Mesothelial cell of epicardium (in vitro differentiated cells): Measurements from ENCODE around the gene XPNPEP1. TPM values are rescaled to one million over a fixed set of nuclear protein-coding genes. Genes with fewer than 3 reads are reported as not detected.

Experiments used
- DNase-seq, 2 experiments: peaks; one replicate each; pipeline ENCODE4 v3.0.0; 2021; ENCODE audit warnings: low spot score in 2 of 2; ENCODE audit not compliant: unreplicated experiment in 2 of 2
- H3K27ac Mint-ChIP-seq: 2 replicates; pipeline ENCODE4 v1.8.0; 2021; ENCODE audit warnings: mixed read lengths
- H3K27me3 Mint-ChIP-seq: 2 replicates; pipeline ENCODE4 v1.8.0; 2021; ENCODE audit warnings: low read depth, mixed read lengths
- H3K36me3 Mint-ChIP-seq: 2 replicates; pipeline ENCODE4 v1.8.0; 2021; ENCODE audit warnings: mixed read lengths
- H3K4me1 Mint-ChIP-seq: 2 replicates; pipeline ENCODE4 v1.8.0; 2021; ENCODE audit warnings: mixed read lengths
- H3K4me3 Mint-ChIP-seq: 2 replicates; pipeline ENCODE4 v1.8.0; 2021; ENCODE audit warnings: mild to moderate bottlenecking, moderate library complexity, mixed read lengths
- H3K9me3 Mint-ChIP-seq: 2 replicates; pipeline ENCODE4 v1.8.0; 2021; ENCODE audit warnings: mixed read lengths
- total RNA-seq: library from RNA; stranded (reverse); gene quantifications from 3 replicates; pipeline ENCODE4 v1.2.1, GENCODE V29; 2021
- TF ChIP-seq, protein P1 (sequence below): fragments of 200-600 bp; sonication (generic); IDR thresholded peaks from one replicate; pipeline ENCODE4 v1.5.0; 2021; ENCODE audit warnings: antibody characterized with exemption; ENCODE audit not compliant: unreplicated experiment

Gene XPNPEP1
- total RNA-seq, 1 donor from 2014 or later, result 87.7 TPM

DNA sequence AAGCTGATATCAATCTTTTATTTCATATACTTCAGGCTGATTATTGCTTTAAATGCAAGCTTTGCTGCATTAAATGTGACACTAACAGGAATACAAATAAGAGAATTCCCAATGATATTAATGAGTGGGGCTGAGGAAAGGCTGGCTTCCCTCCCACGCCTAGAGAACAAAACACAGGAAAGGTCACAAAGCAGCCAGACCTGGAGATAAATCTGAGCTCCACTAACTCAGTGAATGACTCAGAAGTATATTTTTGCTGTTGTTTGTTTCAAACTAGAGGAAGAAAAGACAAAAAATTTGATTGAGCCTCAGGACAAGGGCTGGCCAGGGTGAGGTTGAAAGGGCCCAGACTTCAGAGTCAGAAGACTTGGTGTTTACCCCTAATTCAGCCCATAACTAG, 88.1 kb downstream of the XPNPEP1 start:
- no peaks in the 10 kb centered on the region for H3K36me3 Mint-ChIP-seq
- H3K4me1 Mint-ChIP-seq, result peaks cover 2% of the 10 kb centered on the region
- DNase-seq, result no peak
- H3K27ac Mint-ChIP-seq, result no peak overlapping the region
- peaks cover 7% of the 10 kb centered on the region for H3K9me3 Mint-ChIP-seq
- H3K4me3 Mint-ChIP-seq, result no peak overlapping the region
- no peaks in the 10 kb centered on the region for H3K27me3 Mint-ChIP-seq
- TF ChIP-seq, protein P1, sequence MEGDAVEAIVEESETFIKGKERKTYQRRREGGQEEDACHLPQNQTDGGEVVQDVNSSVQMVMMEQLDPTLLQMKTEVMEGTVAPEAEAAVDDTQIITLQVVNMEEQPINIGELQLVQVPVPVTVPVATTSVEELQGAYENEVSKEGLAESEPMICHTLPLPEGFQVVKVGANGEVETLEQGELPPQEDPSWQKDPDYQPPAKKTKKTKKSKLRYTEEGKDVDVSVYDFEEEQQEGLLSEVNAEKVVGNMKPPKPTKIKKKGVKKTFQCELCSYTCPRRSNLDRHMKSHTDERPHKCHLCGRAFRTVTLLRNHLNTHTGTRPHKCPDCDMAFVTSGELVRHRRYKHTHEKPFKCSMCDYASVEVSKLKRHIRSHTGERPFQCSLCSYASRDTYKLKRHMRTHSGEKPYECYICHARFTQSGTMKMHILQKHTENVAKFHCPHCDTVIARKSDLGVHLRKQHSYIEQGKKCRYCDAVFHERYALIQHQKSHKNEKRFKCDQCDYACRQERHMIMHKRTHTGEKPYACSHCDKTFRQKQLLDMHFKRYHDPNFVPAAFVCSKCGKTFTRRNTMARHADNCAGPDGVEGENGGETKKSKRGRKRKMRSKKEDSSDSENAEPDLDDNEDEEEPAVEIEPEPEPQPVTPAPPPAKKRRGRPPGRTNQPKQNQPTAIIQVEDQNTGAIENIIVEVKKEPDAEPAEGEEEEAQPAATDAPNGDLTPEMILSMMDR, result no peak

DNA sequence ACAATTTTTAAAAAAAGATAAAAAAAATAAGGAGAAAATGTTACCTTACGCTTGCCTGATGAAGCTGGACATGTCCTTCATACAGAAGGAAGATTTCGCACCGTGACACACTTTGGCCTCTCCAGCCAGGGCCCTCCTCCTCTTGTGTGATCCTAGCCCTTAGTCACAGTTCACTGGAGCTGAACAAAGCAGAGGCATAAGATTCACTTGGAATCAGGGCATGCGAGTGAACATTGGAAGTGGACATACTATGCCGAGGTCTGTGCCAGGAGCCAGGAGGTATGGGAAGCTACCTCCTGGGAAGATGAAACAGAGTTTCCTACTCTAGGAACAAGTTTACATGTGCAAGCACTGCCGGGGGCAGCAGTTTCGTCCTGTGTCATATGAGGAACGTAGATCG, 91.5 kb downstream of the XPNPEP1 start:
- Mint-ChIP-seq H3K4me3 (no peak overlapping the region), H3K27me3 (no peaks in the 10 kb centered on the region), H3K9me3 (peaks cover 7% of the 10 kb centered on the region), H3K27ac (no peak overlapping the region), H3K36me3 (no peaks in the 10 kb centered on the region), H3K4me1 (peaks cover 2% of the 10 kb centered on the region)
- TF ChIP-seq, protein P1, result no peak
- DNase-seq, result no peak

DNA sequence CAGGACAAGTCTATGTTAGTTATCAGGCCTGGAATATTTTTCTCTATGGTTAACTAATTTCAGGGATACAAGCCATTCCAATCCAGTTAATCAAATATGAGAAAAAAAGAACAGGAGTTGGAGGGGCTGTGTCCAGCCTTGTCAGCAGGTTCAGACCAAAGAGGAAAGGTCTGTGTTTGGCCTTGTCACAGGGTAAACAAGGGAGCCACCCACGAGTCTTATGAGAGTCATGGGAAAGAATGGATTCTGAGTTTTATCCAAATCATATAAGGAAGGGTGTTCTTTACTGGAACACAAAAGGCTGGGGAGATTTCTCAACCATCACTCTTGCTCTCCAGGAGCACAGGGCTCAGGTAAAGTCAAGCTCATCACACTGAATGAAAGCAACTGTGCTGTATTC, 99.1 kb downstream of the XPNPEP1 start:
- TF ChIP-seq, protein P1, result no peak
- H3K9me3 Mint-ChIP-seq, result no peaks in the 10 kb centered on the region
- peaks cover 13% of the 10 kb centered on the region for H3K27me3 Mint-ChIP-seq
- H3K36me3 Mint-ChIP-seq, result no peaks in the 10 kb centered on the region
- H3K4me3 Mint-ChIP-seq, result no peak overlapping the region
- no peaks in the 10 kb centered on the region for H3K4me1 Mint-ChIP-seq
- no peak for DNase-seq
- H3K27ac Mint-ChIP-seq, result no peak overlapping the region

DNA sequence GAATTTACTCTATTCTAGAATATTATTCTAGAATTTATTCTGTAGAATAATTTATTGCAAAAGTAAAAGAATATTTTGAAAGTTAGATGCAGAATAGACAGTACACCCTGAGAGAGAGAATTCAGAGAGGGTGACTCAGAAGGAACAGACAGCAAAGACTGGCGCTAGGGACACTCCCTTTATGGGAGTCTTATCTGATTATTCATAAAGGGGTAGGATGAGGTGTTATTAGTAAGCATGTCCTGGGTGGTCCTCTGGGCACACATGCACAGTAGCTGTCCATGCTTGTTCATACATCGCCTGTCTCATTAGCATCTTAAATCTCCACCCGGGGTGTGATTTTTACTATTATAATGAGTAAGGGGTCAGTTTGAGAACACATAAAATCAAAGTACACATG, 100.1 kb downstream of the XPNPEP1 start:
- DNase-seq, result no peak
- H3K4me3 Mint-ChIP-seq, result no peak overlapping the region
- peaks cover 13% of the 10 kb centered on the region for H3K27me3 Mint-ChIP-seq
- H3K9me3 Mint-ChIP-seq, result no peaks in the 10 kb centered on the region
- H3K27ac Mint-ChIP-seq, result no peak overlapping the region
- no peaks in the 10 kb centered on the region for H3K36me3 Mint-ChIP-seq
- TF ChIP-seq, protein P1, result no peak
- no peaks in the 10 kb centered on the region for H3K4me1 Mint-ChIP-seq

DNA sequence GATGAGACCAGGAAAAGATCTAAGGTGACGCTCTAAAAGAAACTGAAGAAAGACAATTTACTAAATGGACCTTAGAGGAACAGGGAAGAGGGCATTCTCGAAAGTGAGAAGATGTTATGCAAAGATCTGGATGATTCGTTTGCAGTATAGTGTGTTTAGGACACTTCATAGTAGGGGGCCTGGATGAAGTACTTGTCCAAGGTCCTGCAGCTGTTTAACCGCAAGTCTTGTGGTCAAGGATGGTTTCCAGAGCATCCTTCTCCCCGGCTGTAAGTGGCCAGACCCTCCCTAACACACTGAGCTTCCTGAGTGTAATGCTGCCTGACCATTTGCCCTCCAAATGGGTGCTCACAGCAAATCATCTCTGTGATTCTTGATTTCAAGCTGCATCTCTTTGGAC, 101.6 kb downstream of the XPNPEP1 start:
- Mint-ChIP-seq H3K27ac (no peak overlapping the region), H3K36me3 (no peaks in the 10 kb centered on the region), H3K4me1 (no peaks in the 10 kb centered on the region), H3K9me3 (no peaks in the 10 kb centered on the region), H3K4me3 (no peak overlapping the region), H3K27me3 (peaks cover 13% of the 10 kb centered on the region)
- TF ChIP-seq, protein P1, result no peak
- no peak for DNase-seq
